Endometrium (tissue), 2 donors: ENCODE results near the gene WWTR1.

Source experiments
- FAIRE-seq: peaks from 2 replicates; lab custom pipeline; 2012; peaks lifted over from hg19 to GRCh38; lab: Jason Lieb, UNC
- donor health status: control.
- donor health status: control.

WWTR1 gene

DNA sequence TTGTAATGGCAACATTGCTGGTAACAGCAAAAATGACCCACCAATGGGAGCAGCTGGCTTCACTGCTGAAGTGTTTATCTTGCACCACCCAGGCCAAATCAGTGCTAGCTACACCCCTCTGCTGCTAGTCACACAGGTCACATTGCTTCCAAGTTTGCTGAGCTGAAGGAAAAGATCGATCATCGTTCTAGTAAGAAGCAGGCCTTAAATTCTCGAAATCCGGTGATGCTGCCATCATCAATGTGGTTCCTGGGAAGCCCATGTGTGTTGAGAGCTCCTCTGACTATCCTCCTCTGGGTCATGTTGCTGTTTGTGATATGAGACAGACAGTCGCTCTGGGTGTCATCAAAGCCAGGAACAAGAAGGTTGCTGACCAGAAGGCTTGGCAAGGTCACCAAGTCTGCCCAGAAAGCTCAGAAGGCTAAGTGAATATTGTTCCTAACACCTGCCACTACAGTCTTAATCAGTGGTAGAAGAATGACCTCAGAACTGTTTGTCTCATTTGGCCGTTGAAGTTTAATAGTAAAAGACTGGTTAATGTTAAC lies 162.2 kb downstream of the WWTR1 start:
- no peak for FAIRE-seq

DNA sequence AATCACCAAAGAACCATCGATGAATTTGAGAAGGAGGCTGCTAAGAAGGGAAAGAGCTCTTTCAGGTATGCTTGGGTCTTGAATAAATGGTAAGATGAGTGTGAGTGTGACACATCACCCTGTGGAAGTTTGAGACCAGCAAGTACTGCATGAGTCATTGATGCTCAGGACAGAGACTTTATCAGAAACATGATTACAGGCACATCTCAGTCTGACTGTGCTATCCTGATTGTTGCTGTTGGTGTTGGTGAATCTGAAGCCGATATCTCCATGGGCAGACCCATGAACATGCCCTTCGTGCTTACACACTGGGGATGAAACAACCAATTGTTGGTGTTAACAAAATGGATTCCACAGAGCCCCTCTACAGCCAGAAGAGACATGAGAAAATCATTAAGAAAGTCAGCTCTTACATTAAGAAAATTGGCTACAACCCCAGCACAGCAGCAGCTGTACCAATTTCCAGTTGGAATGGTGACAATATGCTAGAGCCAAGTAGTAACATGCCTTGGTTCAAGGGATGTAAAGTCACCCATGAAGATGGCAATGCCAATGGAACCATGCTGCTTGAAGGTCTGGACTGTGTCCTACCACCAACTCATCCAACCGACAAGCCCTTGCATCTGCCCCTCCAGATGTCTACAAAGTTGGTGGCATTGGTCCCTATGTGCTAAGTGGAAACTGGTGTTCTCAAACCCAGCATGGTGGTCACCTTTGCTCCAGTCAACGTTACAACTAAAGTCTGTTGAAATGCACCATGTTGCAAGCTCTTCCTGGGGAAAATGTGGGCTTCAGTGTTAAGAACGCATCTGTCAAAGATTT lies 162.9 kb downstream of the WWTR1 start:
- FAIRE-seq, result no peak

DNA sequence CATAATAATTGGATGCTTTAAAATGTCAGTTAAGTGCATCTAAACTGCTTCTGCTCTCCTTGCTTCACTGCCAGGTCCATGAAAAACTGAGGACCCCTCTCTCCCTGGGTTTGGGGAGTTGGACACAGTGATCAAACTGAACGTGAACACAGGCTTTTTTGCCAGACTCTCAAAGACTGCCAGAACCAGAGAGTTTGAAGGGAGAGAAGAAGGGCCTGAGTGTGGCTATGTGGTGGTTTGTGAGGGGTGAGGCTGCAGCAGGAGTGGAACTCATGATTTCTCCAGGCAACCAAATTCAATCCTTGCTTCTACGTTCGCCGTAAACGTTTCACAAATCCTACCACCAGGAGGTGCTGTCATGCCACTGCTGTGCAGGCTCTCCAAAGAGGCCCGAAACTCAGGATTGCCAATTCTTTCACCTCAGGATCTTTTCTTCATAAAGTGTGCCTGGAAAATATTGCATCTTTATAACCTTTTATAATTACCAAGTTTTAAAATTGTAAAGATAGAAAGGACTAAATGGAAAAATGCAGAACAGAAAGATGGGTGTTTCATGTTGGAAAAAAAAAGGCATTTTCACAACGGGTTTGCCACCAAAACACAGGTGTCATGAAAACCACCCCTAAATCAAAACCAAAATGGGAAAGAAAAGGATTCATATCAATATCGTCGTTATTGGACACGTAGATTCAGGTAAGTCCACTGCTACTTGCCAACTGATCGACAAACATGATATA lies 163.6 kb downstream of the WWTR1 start:
- no peak for FAIRE-seq

GRCh38 chr3:149493315-149494021 lies 164.4 kb downstream of the WWTR1 start:
- FAIRE-seq, result no peak

- FAIRE-seq, result no peak
These were observed 167.4 kb downstream of the WWTR1 start for GRCh38 chr3:149490260-149490971.

- FAIRE-seq, result no peak
These were observed 168.7 kb downstream of the WWTR1 start for GRCh38 chr3:149489060-149489690.

DNA sequence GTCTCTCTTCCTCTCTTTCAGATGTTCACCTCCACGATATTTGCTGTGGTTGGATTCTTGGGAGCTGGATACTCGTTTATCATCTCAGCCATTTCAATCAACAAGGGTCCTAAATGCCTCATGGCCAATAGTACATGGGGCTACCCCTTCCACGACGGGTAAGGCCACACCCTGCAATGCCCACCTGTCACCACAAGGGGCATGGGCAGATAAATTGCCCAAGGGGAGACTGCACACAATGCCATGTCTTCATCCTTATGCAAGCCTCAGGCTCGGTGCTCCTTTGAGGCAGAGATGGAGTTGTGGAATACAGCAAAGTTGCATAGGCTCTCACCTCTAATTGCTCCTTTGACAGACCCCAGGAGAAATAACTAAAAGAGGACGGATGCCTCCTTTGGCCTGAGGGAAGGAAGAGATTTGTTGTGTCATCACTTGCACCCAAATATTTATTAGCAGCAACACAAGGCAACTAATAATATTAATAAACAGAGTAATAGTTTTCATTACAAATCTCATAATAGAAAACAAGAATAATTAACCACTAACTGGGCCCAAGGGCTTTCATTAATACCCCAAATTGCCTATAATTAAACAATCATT lies 170.1 kb downstream of the WWTR1 start:
- FAIRE-seq, result no peak

DNA sequence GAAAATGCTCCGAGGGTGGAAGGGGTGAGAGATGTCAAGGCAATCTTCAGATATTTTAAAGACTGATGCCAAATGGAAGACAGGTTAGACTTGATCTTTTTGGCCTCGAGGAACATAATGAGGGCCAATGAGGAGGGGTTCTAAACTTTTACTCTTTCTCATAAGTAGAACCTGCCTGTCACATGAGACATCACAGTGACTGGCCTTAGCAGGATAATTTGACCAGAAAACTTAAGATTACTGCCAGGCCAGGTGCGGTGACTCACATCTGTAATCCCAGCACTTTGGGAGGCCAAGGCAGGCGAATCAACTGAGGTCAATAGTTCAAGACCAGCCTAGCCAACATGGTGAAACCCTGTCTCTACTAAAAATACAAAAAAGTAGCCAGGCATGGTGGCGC lies 171.1 kb downstream of the WWTR1 start:
- no peak for FAIRE-seq

DNA sequence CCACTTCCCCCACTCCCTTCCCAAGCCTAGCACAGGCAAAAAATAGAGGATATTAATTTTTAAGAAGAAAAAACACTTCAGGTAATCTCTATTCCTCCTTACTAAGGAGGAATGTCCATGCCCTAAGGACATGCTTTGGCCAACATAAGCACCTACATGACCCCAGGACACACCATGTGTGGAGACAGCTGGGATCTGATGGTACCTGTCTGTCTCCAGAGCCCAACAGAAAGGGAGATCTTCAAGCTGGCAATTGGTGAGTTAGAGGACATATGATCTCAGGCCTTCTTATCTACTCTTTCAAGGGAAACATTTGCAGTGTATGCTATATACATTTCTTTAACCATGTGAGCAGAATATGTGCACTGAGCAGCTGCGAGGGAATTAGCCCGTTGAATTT lies 176.3 kb downstream of the WWTR1 start:
- no peak for FAIRE-seq

GRCh38 chr3:149481056-149481455 lies 176.8 kb downstream of the WWTR1 start:
- FAIRE-seq, result no peak

GRCh38 chr3:149480326-149481017 lies 177.4 kb downstream of the WWTR1 start:
- FAIRE-seq, result no peak

- no peak for FAIRE-seq
These were observed 178.1 kb downstream of the WWTR1 start for GRCh38 chr3:149479621-149480325.

- no peak for FAIRE-seq
These were observed 181.6 kb downstream of the WWTR1 start for GRCh38 chr3:149476225-149476624.

GRCh38 chr3:149475451-149476060 lies 182.3 kb downstream of the WWTR1 start:
- FAIRE-seq, result no peak

- no peak for FAIRE-seq
These were observed 183.5 kb downstream of the WWTR1 start, which contains the start of gene TM4SF4 for GRCh38 chr3:149474250-149474817. Gene TM4SF4 (plus strand): TSS chr3:149474697. CDS start chr3:149474878, 181 bp downstream.

DNA sequence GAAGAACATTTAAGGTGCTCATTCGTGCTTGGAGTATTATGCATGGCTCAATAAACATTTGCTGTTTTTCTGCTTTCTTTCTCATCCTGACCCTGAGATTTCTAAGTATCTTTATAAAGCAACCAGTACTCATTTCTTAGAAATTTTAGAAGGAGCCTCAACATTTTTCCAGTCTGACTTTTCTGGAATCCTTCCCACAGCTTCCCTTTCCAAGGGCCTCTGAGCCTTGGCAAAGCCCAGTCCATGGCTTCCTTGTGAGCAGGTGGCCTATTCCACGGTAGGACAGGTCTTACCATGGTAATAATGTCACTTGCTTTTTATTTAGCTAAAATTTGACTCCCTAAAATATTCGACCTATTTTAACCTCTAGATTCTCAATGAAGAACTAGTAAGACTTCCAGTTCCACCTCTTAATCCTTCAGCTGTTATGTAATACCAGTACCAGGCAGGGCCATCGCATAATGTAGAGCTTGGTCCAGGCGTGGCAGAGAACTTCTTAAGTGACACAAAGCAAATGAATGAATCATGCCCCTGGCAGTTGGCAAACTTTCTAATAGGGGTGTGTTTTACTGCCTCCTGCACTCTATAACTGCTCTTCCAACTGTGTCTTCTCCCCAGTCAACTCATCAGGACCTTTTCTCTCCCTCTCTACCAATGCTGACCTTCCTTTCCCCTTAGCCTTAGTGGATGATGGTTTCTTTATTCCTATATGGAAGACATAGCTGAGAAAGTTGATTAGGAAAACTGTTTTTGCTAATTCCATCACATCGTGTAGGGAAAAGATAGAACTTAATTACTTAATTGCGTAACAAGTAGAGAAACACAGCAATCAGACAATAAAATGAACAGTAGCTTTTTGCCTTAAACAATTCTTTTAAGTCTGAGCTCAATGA lies 184.2 kb downstream of the WWTR1 start:
- no peak for FAIRE-seq

DNA sequence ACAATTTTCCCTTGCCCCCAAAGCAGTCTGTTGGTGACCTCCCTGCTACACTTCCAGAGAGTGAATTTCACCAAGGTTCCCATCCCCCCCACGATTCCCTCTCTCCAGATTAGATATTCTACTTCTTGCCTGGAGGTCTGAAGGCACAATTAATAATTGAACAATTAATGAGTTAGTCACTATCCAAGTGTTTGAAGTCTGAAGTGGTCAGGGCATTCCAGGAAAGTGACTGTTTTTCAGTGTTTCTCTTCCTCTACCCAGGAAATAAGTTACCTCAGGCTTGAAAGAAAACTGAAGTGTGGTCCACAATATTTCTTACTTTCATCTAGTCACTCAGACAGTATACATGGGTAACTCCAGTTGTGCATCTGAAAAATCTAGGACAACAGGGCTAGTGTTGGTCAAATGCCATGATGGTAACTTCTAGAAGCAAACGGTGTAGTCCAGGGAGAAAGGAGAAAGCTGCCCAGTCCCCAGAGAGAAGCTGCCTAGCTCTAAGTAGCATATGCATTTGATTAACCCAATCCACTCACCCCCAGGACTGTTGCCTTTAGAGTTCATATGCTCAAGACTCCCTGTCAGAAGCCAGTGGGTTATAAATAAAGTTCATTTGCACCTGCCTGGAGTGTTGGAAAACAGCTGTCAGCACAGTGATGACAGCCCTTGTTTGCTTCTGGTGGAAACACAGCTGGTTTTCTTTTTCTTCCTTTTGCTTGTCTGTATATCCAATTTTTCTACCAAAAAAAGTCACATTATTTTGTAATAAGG lies 185.6 kb downstream of the WWTR1 start:
- no peak for FAIRE-seq
